K562 (cell line): Measurements from ENCODE around the gene CST2. TPM values are rescaled to one million over a fixed set of nuclear protein-coding genes. Genes with fewer than 3 reads are reported as not detected.

Experiments
- CEBPG ChIP-seq, 3 experiments: fragments of 200-800 bp in 1 of 3; sonication (Bioruptor generic) in 1 of 3; sonication (generic) in 1 of 3; formaldehyde crosslinking in 1 of 3; IDR thresholded peaks in 2 of 3; conservative IDR thresholded peaks in 1 of 3; 2 replicates each; pipeline versions ENCODE4 v1.6.1 to v1.8.0; 2016 to 2022; ENCODE audit warnings: missing compliant biosample characterization in 2 of 3, missing genetic modification characterization in 2 of 3, mild to moderate bottlenecking in 1 of 3, missing genetic modification reagents in 1 of 3
- CTBP1 ChIP-seq: fragments of 450-650 bp; IDR thresholded peaks from 2 replicates; pipeline ENCODE4 v1.6.1; 2016; ENCODE audit warnings: borderline replicate concordance
- MBD2 ChIP-seq: sonication (generic); IDR thresholded peaks from 2 replicates; pipeline ENCODE4 v1.6.1; 2016; ENCODE audit warnings: low read depth, borderline replicate concordance
- MTA3 ChIP-seq: fragments of 450-650 bp; formaldehyde crosslinking; IDR thresholded peaks from 2 replicates; pipeline ENCODE4 v1.6.1; 2017; ENCODE audit warnings: mild to moderate bottlenecking, borderline replicate concordance
- SRSF3 ChIP-seq: fragments of 200-400 bp; formaldehyde crosslinking; IDR thresholded peaks from 2 replicates; pipeline ENCODE4 v1.6.1; 2016; ENCODE audit warnings: mild to moderate bottlenecking, low read length, moderate library complexity; ENCODE audit not compliant: insufficient read depth
- STAG1 ChIP-seq: sonication (generic); formaldehyde crosslinking; IDR thresholded peaks from 2 replicates; pipeline ENCODE4 v1.5.0; 2020; ENCODE audit warnings: missing genetic modification reagents, borderline replicate concordance
- YY1 ChIP-seq, 3 experiments: IDR thresholded peaks; 2 replicates each; pipeline ENCODE4 v1.6.1; 2011; ENCODE audit warnings: low read length in 2 of 3, mild to moderate bottlenecking in 2 of 3, moderate library complexity in 2 of 3, borderline replicate concordance in 1 of 3, control low read depth in 1 of 3, low read depth in 1 of 3; ENCODE audit not compliant: insufficient read depth in 3 of 3, insufficient replicate concordance in 2 of 3, control insufficient read depth in 1 of 3, insufficient read length in 1 of 3; ENCODE audit errors: extremely low read depth in 1 of 3
- ZNF239 ChIP-seq: fragments of 250-450 bp; sonication (Bioruptor Pico); IDR thresholded peaks from 2 replicates; pipeline ENCODE4 v1.4.0; 2020; ENCODE audit warnings: mild to moderate bottlenecking
- ZNF717 ChIP-seq: fragments of 250-450 bp; sonication (Bioruptor Pico); IDR thresholded peaks from 2 replicates; pipeline ENCODE4 v1.5.0; 2021
- polyA plus RNA-seq, 8 experiments: library from polyadenylated mRNA; depleted of rRNA in 4 of 8; stranded (reverse) in 5 of 8; unstranded in 3 of 8; fragments of >200 nt; fragmentation: Nextera tagmentation in 2 of 8; fragmentation: Illumina TruSeq in 1 of 8; extraction: Ambion mirVana in 2 of 8; extraction: Trizol in 1 of 8; gene quantifications; 2 replicates each; pipeline versions ENCODE4 v1.2.1 to v1.2.3, GENCODE V29; 2011 to 2014; ENCODE audit warnings: inconsistent platforms in 1 of 8, missing spikeins in 1 of 8
- total RNA-seq, 7 experiments: library from RNA; depleted of rRNA in 6 of 7; stranded (reverse); fragments of >200 nt in 6 of 7; fragmentation: Illumina TruSeq in 2 of 7; extraction: Trizol in 2 of 7; gene quantifications; 2 replicates each; pipeline versions ENCODE4 v1.2.1 to v1.2.3, GENCODE V29; 2011 to 2021; ENCODE audit warnings: low replicate concordance in 1 of 7
- TF ChIP-seq, protein P1 (sequence below): fragments of 250-450 bp; sonication (Bioruptor Pico); IDR thresholded peaks from 2 replicates; pipeline ENCODE4 v1.4.0; 2020; ENCODE audit warnings: mild to moderate bottlenecking, moderate library complexity, borderline replicate concordance

CST2 gene
- total and polyA plus RNA-seq, 9 of the 15 experiments (the other 6 are each of a cell fraction or from before 2014, with no cell fraction given): not detected

DNA sequence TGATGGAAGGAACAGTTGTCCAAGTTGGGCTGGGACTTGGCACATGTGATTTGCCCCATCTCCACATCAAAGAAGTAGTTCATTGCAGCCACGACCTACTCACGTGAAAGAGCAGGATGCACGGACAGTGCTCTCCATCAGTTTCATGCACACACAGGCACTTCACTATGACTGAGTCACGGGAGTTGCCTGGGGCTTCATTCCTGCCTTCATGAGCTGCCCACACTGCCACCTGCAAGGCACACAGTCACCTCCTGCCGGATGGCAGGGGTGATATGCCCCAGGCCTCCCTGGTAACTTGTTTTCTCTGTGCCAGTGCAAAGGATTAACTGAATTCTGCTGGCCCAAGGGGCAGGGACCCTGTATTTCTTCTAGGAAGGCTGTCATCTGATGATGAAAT, 30.2 kb upstream of the CST2 start (continued):
- TF ChIP-seq, protein P1, sequence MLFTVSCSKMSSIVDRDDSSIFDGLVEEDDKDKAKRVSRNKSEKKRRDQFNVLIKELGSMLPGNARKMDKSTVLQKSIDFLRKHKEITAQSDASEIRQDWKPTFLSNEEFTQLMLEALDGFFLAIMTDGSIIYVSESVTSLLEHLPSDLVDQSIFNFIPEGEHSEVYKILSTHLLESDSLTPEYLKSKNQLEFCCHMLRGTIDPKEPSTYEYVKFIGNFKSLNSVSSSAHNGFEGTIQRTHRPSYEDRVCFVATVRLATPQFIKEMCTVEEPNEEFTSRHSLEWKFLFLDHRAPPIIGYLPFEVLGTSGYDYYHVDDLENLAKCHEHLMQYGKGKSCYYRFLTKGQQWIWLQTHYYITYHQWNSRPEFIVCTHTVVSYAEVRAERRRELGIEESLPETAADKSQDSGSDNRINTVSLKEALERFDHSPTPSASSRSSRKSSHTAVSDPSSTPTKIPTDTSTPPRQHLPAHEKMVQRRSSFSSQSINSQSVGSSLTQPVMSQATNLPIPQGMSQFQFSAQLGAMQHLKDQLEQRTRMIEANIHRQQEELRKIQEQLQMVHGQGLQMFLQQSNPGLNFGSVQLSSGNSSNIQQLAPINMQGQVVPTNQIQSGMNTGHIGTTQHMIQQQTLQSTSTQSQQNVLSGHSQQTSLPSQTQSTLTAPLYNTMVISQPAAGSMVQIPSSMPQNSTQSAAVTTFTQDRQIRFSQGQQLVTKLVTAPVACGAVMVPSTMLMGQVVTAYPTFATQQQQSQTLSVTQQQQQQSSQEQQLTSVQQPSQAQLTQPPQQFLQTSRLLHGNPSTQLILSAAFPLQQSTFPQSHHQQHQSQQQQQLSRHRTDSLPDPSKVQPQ (CRISPR knock-in tag): no peak
- TF ChIP-seq CEBPG (CRISPR knock-in tag; IDR thresholded peaks at IDR 0.05) (no peak), CEBPG (tag; conservative IDR thresholded peaks at IDR 0.05 in 1 of 2, IDR thresholded peaks at IDR 0.05 in 1 of 2) (no peak), CTBP1 (no peak), STAG1 (CRISPR knock-in tag) (no peak), ZNF239 (CRISPR knock-in tag) (no peak), YY1 (IDR thresholded peaks at IDR 0.05; ENCODE audit: borderline replicate concordance in 1 of 3, control insufficient read depth in 1 of 3, extremely low read depth in 1 of 3, insufficient read depth in 3 of 3, insufficient read length in 1 of 3, insufficient replicate concordance in 2 of 3, low read depth in 1 of 3, low read length in 2 of 3) (no peak), SRSF3 (no peak), MBD2 (no peak), ZNF717 (CRISPR knock-in tag) (no peak), MTA3 (no peak)
